ENCODE results near the gene TRIM62.
"Not testable (repeated sequence)": the region's sequence is repeated elsewhere in the genome, so short reads cannot be mapped to it uniquely, and the experiment has no call there.

The TRIM62 gene

DNA sequence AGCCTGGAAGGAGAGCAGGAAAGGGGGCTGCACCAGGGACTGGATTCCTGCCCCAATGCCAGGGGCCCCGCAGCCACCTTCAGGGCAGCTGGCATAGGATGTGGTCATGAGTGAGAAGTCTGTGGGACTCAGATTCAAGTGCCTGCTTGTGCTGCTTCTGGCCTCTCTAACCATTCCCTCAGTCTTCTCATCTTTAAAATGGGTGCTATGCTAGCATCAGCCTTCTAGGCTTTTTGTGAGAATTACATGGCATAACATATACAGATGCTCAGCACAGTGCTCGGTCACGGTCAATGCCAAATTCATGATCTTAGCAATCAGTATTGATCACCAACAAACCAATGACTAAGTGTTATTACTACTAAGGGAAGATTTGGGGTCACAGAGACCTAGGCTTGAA lies 23.5 kb downstream of the TRIM62 start:
- no peak for DNase-seq

DNA sequence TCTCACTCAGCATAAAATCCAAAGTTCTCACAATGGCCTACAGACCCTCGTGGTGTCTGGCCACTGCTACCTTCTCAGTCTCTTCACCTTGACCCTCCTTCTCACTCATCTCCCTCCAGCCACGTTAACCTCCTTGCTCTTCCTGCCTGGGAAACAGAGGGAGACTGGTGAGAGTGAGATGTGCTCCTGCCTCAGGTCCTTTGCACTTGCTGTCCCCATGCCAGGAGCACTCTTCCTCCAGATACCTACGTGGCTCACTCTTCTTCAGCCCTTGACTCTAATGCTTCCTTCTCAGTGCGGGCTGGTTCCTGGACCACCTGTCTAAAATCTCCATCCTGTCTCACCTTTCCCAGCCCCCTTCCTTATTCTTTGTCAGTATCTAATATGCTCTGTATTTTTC lies 24.7 kb downstream of the TRIM62 start:
- DNase-seq, result no peak

DNA sequence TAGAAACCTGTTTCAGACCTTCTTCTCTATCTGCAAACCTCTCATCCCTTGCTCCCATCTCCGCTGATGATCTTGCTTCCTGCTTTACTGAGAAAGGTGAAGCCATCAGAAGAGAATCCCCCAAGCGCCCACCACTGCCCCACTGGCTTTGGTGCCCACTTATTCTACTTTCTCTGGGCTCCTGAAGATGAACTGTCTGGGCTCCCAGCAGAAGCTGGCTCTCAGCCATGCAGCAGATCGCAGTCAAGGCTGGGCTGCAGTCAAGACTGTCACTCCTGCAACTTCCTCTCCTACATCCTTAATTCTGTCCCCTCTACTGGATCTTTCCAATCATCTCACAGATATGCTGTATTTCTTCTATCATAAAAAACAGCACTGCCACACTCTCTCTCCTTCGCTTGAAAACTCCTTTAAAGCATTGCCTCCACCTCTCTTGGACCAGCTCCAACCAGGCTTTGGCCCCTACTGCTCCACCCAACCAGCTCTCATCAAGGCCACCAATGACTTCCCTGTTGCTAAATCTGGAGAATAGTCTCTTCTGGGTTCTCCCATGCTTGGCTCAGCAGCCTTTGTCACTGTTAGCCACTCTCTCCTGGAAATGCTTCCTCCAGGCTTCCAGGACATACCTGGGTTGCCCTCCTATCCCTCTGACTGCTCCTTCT lies 25.8 kb downstream of the TRIM62 start:
- no peak for DNase-seq

DNA sequence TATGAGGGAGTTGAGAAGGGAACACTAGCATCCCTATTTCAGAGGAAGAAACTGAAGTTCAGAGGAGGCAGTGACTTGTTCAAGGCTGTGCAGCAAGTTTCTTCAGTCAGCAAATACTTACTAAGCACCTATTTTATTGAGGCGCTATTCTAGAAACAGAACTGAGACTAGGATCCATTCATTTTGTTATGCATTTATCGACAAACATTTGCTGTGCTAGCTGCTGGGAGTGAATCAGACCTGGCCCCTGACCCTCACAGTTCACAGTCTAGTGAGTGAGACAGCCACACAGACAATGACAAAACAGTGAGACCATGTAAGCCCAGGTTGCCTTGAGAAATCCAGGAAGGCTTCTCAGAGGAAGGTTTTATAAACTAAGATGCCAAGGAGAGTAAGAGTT lies 28.2 kb downstream of the TRIM62 start:
- DNase-seq, result no peak

DNA sequence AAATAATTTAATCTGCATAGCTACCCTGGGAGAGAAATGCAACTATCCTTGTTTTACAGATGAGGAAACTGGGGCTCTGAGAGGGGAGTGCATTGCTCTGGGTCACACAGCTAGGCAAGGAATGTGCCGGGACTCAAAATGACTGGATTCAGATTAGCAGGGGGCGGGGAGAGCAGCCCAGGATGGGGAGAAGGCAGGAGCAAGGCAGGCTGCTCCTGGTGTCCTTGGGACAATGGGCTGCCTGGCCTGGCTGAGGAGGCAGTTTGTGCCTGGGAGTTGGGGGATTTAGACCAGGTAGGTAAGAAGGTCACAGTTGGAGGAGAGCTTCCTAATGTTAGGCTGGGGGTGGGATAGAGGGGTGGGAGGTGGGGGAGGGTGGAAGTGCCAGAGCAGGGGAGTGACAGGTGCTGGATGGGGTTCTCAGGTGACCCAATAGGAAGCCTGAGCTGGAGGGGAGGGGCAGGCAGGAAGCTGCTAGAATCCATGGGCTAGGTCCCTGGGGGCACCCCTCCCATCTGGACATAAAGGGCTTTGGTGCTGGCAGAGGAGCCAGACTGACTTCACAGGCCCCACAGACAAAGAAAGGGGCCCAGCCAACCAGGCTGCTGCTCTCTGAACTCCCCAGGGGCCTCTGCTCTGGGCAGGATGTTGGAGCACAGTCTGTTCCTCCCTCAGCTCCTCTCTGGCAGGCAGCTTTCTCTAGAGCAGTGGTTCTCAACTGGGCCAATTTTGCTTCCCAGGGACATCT lies 29.0 kb downstream of the TRIM62 start:
- no peak for DNase-seq

DNA sequence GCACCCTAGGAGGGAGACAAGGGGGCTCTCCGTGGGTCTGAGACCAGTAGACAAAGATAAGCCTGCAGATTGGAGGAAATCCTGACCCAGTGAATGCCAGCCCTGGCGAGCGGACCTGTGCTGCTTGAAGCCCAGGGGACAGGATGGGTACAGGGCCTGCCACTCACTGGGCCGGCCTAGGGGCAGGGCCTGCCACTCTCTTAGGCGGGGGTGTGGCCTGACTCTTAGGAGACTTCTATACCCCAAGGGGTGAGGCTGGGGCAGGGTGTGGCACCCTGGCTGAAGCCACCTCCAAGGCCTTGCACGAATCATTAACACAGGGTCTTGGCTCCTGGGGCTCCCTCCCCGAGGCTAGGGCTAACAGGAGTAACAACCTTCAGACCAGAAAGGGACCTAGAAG lies 30.7 kb downstream of the TRIM62 start:
- no peak for DNase-seq

DNA sequence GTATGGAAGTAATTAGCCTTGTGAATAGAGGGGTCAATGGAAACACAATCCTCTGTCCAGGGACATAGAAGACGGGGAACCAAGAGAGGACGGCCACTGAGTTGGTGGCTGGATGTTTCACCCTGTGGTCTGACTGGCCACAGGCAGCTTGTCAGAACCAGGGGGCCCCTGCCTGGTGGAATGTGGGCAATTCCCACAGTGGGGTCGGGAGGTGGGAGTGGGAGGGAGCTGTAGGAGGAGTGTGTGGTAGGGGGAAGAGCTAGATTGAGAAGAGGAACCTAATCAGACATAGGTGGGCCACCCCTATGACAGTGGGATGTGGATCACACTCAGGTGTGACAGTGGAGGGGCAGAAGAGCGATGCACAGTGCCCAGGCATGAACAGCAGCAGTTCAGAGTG lies 31.3 kb downstream of the TRIM62 start:
- DNase-seq, result no peak

DNA sequence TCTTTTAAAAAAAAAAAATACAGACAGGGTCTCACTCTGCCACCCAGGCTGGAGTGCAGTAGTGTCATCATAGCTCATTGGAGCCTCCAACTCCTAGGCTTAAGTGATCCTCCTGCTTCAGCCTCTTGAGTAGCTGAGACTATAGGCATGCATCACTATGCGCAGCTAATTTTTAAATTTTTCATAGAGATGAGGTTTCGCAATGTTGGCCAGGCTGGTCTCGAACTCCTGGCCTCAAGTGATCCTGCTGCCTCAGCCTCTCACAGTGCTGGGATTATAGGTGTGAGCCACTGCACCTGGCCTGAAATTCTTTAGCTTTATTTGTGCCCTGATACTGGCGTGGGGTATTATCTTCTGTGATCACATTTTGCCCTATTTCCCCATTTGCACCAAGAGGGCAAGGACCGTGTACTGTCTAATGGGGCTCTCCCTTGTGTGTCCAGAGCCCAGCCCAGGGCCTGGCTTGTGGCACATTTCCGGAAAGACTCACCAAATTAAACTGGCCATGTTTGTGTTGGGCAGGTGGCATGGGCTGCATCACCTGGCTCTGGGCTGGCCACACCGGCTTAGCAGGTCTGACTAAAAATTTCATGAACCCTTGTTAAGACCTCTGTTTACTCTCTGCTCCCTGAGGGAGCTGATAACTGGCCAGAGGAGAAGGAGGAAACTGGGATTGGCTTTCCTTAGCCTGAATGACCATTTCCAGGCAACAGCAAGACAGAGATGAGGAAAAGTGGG lies 32.2 kb downstream of the TRIM62 start:
- DNase-seq, result no peak

DNA sequence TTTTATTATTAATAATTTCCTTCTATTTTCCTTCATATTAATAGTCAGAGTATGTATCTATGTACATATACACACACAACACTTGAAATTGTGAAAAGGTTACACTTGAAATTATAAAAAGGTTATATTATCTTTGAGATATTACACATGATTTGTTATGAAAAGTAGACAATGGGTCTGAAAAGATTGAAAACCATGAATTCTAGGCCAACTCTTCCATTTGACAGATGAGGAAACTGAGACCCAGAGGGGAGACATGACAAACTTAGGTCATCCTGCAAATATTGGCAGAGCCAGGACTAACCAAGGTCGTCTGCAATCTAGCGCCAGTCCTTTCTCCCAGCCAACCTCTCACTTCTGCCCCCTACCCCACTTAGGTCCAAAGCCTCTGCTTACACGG lies 33.2 kb downstream of the TRIM62 start:
- DNase-seq, result no peak

DNA sequence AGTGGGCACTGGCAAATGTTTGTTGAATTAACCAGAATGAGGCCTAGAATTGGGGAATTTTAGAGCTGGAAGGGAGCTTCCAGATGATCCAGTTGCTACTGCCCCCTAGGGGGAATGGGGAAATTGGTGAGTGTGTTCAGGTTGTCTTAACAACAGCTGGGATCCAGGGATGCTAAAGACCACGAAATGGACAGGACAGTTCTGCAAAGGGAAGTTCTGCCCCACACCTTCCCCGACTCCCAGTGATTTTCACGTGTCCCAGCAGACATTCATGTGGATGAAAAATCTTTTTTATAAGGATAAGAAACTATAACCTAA lies 33.9 kb downstream of the TRIM62 start:
- DNase-seq, result no peak

DNA sequence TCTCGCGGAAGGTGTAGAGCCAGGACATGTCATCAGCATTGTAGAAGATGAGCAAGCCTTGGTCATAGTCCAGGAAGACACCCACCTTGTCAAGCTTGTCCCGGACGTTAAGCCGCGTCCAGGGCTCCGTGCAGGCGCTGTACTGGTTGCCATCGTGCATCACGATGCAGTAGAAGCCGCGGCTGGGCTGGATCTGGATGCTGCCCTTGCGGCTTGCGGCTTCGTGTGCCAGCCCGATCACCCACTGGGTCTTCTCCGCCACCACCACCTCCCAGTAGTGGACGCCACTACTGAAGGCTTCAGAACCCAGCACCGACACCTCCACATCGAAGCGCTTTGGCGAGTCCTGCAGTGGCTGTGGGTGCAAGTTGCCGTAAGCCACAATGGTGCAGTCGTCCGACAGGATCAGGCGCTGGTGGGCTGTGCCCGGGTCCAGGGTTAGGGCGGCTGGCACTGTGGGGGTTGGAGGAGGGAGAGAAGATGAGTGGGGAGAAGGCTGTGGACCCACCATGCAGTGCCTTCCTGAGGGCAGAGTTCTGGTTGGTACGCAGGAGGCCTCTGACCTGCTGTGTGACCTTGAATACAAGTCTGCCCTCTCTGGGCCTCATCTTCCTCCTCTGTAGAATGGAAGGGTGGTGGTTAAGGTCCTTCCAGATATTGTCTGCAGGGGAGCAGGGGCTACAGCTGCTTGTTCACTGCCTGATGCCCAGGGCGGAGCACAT lies 34.4 kb downstream of the TRIM62 start:
- no peak for DNase-seq

DNA sequence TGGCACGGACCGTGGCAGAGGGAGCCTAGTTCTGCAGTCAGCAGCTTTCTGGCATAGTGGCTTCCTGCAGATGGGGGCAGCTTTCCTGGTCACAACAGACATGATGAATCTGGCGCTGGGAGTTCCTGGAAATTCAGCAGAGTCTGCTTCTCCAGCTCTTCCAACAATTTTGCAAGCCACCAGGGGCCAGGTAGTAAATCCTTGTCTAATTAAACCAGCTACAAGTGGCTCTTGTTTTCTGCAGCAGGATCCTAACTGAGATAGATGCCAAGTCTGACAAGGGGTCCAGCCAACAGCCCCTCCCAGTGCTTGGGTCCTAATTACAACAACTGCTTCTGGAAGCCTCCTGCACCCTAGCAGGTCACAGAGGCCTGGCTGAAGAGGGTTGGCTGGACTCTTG lies 35.8 kb downstream of the TRIM62 start:
- no peak for DNase-seq

DNA sequence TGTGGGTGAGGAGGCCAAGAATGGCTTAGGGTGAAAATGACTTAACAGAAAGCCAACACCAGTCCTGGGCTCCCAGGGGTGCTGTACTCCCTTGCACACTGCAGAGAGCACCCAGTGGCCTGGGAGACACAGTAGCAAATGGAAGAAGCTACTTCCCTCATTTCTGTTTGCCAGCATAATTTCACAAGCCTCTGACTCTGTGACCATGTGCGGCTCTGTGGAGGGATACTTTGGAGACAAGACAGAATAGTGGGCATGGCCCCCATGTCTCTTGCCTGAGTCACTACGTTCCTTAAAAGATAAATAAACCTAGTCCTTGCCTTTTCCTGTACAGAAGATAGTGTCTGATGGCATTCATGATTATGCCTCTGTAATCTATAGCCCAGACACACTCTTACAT lies 38.1 kb downstream of the TRIM62 start:
- no peak for DNase-seq

DNA sequence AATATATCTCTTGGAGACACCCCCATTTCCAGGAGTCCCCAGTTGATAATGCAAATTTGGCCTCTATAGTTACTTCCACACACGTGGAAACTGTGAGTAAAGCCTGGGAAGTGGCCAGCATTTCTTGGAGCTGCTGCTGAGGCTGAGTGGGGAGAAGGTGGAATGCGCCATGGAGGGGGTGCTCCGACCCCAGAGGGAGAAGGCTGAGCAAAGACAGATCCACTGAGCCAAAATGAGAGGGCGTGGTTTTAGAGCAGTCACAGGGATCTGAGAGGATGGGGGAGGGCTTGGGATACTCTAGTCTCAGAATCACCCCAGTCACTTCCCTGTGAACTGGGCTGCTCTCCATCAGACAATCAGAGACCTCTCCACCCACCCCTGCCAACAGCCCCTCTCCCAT lies 38.7 kb downstream of the TRIM62 start:
- DNase-seq, result no peak

DNA sequence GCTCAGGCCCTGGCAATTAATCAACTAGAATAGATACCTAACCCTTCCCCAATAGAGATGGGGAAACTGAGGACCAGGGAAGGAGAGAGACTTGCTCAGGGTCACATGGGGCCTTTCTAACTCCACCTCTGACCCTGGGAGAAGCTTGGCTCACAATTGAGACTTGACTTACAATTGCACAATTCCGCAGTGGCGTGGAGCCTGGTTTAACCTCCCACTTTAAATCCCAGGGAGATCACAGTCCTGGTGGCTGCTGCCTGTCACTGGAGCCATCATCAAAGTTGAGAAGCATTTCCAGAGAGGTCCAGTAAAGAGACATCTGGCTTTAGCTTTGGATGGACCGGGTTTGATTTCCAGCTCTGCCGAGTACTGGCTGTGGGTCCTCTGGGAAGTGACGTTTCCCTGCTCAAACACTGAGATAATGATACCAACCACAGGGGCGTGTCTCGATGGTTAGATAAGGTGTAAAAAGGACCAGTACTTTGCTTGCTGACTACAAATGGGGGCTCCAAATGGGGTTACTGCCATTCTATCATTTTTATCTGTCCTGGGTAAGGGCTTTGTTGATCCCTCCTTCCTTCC lies 39.3 kb downstream of the TRIM62 start:
- DNase-seq, result no peak

DNA sequence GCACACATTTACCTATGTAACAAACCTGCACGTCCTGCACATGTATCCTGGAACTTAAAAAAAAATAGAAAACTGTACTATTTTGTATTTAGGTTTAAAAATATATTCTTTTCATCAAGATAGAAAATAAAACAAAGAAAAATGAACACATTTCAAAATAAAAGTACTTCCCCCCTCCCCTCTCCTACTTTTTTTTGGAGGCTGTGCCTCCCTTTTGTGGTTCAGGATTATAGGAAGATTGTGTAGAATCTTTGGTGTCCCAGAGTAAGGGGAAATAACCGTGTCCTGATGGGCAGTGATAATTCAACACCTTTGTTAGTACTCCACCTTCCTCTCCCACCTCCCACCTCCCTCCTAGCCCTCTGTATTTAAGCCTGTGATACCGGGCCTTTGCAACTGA lies 40.1 kb downstream of the TRIM62 start:
- DNase-seq, result no peak

DNA sequence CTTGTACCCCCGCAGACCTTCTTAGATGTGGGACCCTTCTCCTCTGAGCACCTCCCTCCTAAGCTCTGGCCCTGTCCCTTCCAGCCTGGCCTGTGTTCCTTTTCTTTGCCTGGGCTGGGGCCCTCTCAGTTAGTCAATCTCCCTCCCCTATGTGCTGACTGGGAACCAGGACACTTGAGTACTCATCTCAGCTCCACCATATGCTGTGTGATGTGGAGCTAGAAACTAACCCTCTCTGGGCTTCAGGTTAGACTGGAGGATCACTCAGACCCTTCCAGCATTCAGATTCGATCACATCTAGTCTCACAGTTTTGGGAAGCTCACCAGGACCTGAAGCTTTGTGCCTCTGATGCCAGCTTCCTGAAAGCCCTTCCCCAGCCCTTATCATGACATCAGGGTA lies 40.6 kb downstream of the TRIM62 start:
- no peak for DNase-seq

DNA sequence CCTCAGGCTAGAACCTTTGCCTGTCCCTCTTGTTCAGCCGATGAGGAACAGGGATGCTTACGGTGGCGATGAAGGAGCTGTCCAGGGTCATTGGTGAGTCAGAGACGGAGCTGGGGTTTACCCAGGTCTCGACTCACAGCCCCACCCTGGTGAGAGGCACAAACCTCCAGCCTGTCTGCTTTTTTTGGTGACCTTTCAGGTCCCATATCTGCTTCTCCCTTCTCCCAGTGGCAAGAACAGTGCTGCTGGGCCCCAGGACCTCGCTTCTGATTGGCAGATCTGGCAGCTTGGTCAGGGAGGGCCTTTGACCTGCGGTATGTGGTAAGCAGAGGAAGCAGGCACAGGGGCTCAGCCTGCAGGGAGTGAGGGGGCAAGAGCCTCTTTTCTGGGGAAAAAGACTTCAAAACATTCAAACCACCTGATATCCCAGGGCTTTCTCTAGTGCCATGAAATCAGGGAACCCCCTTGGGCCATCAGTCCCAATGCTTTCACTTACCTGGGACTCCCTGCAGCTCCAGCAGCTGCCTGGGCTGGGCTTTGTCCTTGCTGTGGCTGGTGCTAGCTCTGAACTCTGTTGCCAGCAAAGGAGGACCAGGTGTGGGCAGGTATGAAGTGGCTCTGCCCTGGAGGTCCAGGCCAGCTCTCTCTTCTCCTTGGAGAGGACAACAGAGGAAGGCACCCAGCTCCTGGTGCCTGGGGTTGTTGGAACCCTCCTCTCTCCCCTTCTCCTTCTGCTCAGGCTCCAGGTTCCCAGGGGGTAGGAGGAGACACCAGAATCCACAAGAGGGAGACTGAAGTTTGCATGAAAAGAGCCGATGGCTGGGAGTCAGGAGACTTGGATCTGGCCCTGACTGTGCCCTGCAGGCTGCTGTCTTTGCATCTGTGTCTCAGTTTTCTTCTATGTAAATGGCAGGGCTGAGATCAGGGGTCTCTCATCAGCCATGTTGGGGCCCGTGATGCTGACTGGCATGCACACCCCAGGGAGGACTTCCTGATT lies 41.4 kb downstream of the TRIM62 start:
- no peak for DNase-seq

DNA sequence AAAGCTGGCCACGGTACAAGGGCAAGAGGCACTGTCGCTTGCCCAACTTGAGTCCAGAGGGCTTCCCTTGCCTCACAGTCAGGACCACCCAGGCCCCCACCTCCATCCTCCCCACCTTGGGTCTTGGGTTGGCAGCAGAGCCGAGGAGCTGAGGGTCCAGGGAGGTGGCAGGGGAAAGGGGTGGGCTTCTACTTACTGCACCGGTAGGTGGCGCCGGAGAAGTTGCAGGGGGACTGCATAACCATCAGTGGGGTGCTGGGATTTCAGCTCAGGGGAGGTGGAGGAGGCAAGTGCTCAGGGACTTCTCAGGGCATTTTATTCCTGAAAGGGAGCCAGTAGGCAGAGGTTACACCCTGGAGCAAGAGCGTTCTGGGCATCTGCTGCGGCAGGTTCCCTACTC lies 44.0 kb downstream of the TRIM62 start:
- no peak for DNase-seq

DNA sequence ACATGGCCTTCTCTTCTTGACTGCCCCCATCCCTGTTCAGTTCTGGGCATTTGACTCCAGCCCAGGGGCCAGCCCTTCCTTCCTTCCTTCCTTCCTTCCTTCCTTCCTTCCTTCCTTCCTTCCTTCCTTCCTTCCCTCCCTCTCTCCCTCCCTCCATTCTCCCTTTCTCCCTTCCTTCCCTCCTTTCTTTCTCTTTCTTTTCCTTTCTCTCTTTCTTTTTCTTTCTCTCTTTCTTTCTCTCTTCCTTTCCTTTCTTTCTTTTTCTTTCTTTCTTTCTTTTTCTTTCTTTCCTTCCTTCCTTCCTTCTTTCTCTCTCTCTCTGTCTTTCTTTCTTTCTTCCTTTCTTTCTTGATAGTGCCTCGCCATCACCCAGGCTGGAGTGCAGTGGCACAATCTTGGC lies 45.8 kb downstream of the TRIM62 start:
- not testable (repeated sequence) for DNase-seq

DNA sequence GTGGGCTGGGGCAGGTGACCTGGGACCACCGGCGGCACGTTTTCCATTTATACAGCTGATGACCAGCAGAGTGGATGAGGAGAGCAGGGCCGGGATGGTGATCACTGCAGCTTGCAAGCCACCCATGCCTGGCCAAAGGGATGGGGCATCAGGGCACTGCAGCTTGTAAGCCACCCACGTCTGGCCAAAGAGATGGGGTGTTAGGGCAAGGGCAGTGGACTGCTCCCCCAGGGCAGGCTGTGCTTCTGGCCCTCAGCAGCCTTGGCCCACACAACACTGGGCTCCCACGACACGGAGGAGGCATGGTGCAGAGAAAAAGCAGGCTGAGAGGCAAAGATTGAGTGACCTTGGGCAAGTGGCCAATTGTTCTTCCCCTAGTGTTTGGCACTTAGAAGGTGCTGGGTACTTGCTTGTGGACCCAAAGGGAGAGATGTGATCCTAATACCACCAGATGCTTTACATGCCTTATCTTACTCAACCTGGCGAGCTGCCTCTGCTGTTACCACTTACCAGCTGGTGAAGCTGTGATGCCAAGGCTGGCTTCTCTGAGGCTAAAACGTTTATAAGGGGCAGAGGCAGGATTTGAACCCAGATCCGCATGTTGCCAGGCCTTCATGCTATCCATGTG lies 48.3 kb downstream of the TRIM62 start:
- DNase-seq, result no peak

DNA sequence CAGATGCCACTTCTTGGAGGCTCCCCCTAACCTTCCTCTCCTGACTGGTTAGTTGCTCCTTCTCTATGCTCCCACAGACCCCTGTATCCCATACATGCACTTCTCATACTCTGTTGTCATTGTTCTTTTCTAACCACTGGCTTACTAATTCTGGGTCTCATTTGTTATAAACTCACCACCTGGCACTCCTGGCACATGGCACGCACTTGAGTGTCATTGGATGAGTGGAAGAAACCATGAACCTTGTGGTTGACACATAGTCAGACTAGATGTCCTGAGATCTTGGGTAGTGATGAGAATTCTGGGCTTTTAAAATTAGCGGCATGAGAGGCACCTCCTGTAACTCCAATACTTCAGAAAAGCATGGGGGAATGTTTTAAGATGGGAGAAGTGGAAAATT lies 49.3 kb downstream of the TRIM62 start:
- DNase-seq, result no peak
